GM18526 (cell line): ENCODE data around the gene DMP1.

Experiments used
- POLR2A ChIP-seq: IDR thresholded peaks from 3 replicates; pipeline ENCODE4 v1.6.1; 2011; ENCODE audit not compliant: insufficient read length; ENCODE audit errors: extremely low read depth

The DMP1 gene

GRCh38 chr4:87649980-87650379 is at the start of gene DMP1:
DMP1 (plus strand) TSS chr4:87650280; CDS start chr4:87656493, 6,213 bp downstream.
- TF ChIP-seq POLR2A: no peak

- no peak for TF ChIP-seq POLR2A
Measured at GRCh38 chr4:87601361-87601760, 48.7 kb upstream of the DMP1 start.

GRCh38 chr4:87608229-87608628 is 41.9 kb upstream of the DMP1 start, which contains the start of gene DSPP:
DSPP (plus strand) TSS chr4:87608529; CDS start chr4:87610909, 2,380 bp downstream.
- no peak for TF ChIP-seq POLR2A

- TF ChIP-seq POLR2A: no peak
Measured at GRCh38 chr4:87614292-87614890, 35.7 kb upstream of the DMP1 start.

- TF ChIP-seq POLR2A: no peak
Measured at GRCh38 chr4:87616268-87616667, 33.8 kb upstream of the DMP1 start.

GRCh38 chr4:87620086-87620485 is 30.0 kb upstream of the DMP1 start:
- TF ChIP-seq POLR2A: no peak

GRCh38 chr4:87620491-87620890 is 29.6 kb upstream of the DMP1 start:
- TF ChIP-seq POLR2A: no peak

GRCh38 chr4:87622303-87622702 is 27.8 kb upstream of the DMP1 start:
- TF ChIP-seq POLR2A: no peak

GRCh38 chr4:87624698-87625097 is 25.4 kb upstream of the DMP1 start:
- no peak for TF ChIP-seq POLR2A

GRCh38 chr4:87631668-87632067 is 18.4 kb upstream of the DMP1 start:
- no peak for TF ChIP-seq POLR2A

- TF ChIP-seq POLR2A: no peak
Measured at GRCh38 chr4:87632469-87632868, 17.6 kb upstream of the DMP1 start.

GRCh38 chr4:87633243-87633642 is 16.8 kb upstream of the DMP1 start:
- no peak for TF ChIP-seq POLR2A

- no peak for TF ChIP-seq POLR2A
Measured at GRCh38 chr4:87644286-87644685, 5.8 kb upstream of the DMP1 start.

GRCh38 chr4:87650938-87651337 is 858 bp downstream of the DMP1 start:
- no peak for TF ChIP-seq POLR2A

GRCh38 chr4:87651941-87652340 is 1.9 kb downstream of the DMP1 start:
- TF ChIP-seq POLR2A: no peak

- no peak for TF ChIP-seq POLR2A
Measured at GRCh38 chr4:87654487-87655044, 4.5 kb downstream of the DMP1 start.

- TF ChIP-seq POLR2A: no peak
Measured at GRCh38 chr4:87657525-87657924, 7.4 kb downstream of the DMP1 start.
